IPS-18c (cell line): Measurements from ENCODE around the gene ZNF26.
"Not testable (repeated sequence)": the region's sequence is repeated elsewhere in the genome, so short reads cannot be mapped to it uniquely, and the experiment has no call there.

Experiments
- H3K4me3 ChIP-seq: 2 replicates; pipeline ENCODE4 v1.7.0; 2013; ENCODE audit warnings: low read depth, mild to moderate bottlenecking, low read length, moderate library complexity; ENCODE audit not compliant: insufficient read depth
- H3K9me3 ChIP-seq: one replicate; pipeline ENCODE4 v1.6.1; 2013; ENCODE audit warnings: mild to moderate bottlenecking, low read length, moderate library complexity; ENCODE audit not compliant: control insufficient read depth, insufficient read depth

ZNF26 gene

GRCh38 chr12:132953163-132953425, 33.1 kb upstream of the ZNF26 start:
- no peak overlapping the region for H3K4me3 ChIP-seq
- peaks cover 21% of the 10 kb centered on the region for H3K9me3 ChIP-seq

- peaks cover 19% of the 10 kb centered on the region for H3K9me3 ChIP-seq
- H3K4me3 ChIP-seq, result no peak overlapping the region; the same call in 1 of the 2 replicates
These were observed 32.4 kb upstream of the ZNF26 start for GRCh38 chr12:132953771-132954170.

- H3K4me3 ChIP-seq, result peak overlapping the region; percentile 72; the same call in 1 of the 2 replicates
- peaks cover 19% of the 10 kb centered on the region for H3K9me3 ChIP-seq
These were observed 31.6 kb upstream of the ZNF26 start for GRCh38 chr12:132954471-132955048.

GRCh38 chr12:132955094-132956010, 30.8 kb upstream of the ZNF26 start:
- Histone ChIP-seq H3K4me3 (peak overlapping the region; percentile 72), H3K9me3 (peaks cover 19% of the 10 kb centered on the region)

GRCh38 chr12:132956011-132956788, 30.0 kb upstream of the ZNF26 start, which contains the start of gene ZNF605:
TSS of gene ZNF605 (minus strand) at chr12:132956306. CDS start at chr12:132945635, 10,671 bp downstream.
- peaks cover 22% of the 10 kb centered on the region for H3K9me3 ChIP-seq
- peak within 1 kb of the TSS; percentile 72 for H3K4me3 ChIP-seq

- H3K9me3 ChIP-seq, result peaks cover 19% of the 10 kb centered on the region
- H3K4me3 ChIP-seq, result not testable (repeated sequence)
These were observed 24.4 kb upstream of the ZNF26 start for GRCh38 chr12:132961790-132962189.

- H3K9me3 ChIP-seq, result peaks cover 16% of the 10 kb centered on the region
- not testable (repeated sequence) for H3K4me3 ChIP-seq
These were observed 22.2 kb upstream of the ZNF26 start for GRCh38 chr12:132963947-132964346.

GRCh38 chr12:132965796-132966195, 20.4 kb upstream of the ZNF26 start:
- H3K4me3 ChIP-seq, result no peak overlapping the region
- peaks cover 17% of the 10 kb centered on the region for H3K9me3 ChIP-seq

- Histone ChIP-seq H3K9me3 (peaks cover 16% of the 10 kb centered on the region), H3K4me3 (no peak overlapping the region)
These were observed 19.3 kb upstream of the ZNF26 start for GRCh38 chr12:132966676-132967415.

GRCh38 chr12:132967736-132968135, 18.4 kb upstream of the ZNF26 start:
- peaks cover 16% of the 10 kb centered on the region for H3K9me3 ChIP-seq

DNA sequence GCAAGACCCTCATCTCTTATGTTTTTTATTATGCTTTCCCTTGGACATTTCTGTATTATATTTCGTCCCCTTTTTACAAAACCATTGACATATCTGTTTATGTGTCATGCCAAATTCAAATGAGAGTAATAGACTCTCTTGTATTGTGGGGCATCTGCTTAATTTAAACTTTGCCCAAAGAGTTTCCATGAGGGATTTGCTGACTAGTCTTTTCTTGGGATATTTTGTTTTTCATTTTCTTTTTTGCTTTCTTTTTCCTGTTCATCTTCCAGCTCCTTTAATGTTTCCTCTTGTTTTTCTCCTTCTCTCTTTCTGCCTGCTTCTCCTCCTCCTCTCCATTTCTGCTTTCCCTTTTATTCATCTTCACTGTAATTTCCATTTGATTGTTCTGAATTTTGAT, 13.8 kb upstream of the ZNF26 start:
- no peak overlapping the region for H3K4me3 ChIP-seq
- peaks cover 17% of the 10 kb centered on the region for H3K9me3 ChIP-seq

More at GRCh38 chr12:132967736-132968135, 18.4 kb upstream of the ZNF26 start:
- H3K4me3 ChIP-seq, result no peak overlapping the region

- peaks cover 13% of the 10 kb centered on the region for H3K9me3 ChIP-seq
- H3K4me3 ChIP-seq, result not testable (repeated sequence)
These were observed 9.3 kb upstream of the ZNF26 start for GRCh38 chr12:132976870-132977269.

DNA sequence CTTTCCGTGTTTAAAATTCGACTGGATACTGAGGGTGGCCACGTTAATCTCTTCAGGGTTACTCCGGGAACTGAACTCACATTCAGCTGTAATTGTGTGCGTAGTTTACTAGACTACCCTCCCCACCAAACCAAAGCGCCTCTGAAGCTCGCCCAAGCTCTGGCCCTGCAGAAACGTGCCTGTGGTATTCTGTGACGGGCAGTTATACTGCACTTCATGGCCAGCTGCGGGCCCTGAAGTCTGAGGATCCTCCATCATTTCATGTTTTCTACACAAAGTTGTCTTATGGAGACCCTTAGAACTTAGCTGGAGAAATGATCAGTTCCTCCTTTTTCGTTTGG, 688 bp downstream of the ZNF26 start:
- peak overlapping the region; percentile 81 for H3K4me3 ChIP-seq

DNA sequence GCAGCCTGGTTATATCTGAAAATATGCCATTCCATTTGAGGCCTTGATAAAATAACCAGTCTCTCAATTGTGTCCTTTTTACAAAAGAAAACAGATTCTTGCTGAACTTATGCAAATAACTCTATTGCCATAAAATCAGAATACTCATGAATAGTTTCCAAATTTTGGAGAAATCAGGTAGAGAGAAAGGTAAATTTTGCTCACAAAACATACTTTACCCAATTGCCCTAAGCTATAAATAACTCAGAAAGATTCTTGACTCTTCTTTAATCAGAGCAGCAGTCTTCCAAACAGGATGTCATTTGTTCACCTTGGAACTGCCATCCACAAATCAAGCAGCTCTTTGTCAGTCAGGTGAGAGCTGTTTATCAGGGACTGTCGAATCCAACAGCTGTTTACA, 12.6 kb downstream of the ZNF26 start:
- Histone ChIP-seq H3K4me3 (no peak overlapping the region), H3K9me3 (peaks cover 19% of the 10 kb centered on the region)

More for the DNA sequence above, 688 bp downstream of the ZNF26 start:
- peaks cover 4% of the 10 kb centered on the region for H3K9me3 ChIP-seq

DNA sequence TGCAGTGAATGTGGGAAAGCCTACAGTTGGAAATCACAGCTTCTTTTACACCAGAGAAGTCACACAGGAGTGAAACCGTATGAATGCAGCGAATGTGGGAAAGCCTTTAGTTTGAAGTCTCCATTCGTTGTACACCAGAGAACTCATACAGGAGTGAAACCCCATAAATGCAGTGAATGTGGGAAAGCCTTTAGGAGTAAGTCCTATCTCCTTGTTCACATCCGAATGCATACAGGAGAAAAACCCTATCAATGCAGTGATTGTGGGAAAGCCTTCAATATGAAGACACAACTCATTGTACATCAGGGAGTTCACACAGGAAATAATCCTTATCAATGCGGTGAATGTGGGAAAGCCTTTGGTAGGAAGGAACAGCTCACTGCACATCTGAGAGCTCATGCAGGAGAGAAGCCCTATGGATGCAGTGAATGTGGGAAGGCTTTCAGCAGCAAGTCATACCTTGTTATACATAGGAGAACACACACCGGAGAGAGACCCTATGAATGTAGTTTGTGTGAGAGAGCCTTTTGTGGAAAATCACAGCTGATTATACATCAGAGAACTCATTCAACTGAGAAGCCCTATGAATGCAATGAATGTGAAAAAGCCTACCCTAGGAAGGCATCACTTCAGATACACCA, 24.6 kb downstream of the ZNF26 start:
- H3K9me3 ChIP-seq, result peaks cover 22% of the 10 kb centered on the region

DNA sequence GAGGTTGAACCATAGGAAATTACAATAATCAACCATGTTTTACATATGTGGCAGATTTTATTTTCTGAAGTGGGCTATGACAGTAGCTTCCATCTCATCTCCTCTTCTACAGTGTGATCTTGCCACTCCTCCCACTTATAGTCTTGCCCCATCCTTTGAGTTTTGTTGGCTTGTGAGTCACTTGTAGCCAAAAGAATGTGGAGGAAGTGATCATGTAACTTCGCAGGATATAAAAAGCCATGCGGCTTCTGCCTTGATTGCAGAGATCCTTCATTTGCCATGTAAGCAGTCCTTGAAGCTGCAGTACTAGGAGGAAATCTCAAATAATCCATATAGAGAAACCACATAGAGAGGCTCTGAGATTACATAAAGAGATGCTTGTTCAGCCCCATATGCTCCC, 37.4 kb downstream of the ZNF26 start:
- Histone ChIP-seq H3K9me3 (peaks cover 10% of the 10 kb centered on the region), H3K4me3 (no peak overlapping the region)

More for the DNA sequence above, 24.6 kb downstream of the ZNF26 start:
- peak overlapping the region; percentile 11; the same call in 1 of the 2 replicates for H3K4me3 ChIP-seq

- Histone ChIP-seq H3K9me3 (peaks cover 13% of the 10 kb centered on the region), H3K4me3 (no peak overlapping the region)
These were observed 40.8 kb downstream of the ZNF26 start for GRCh38 chr12:133026996-133027395.
